Astrocyte (in vitro differentiated cells and primary cell): Measurements from ENCODE around the gene CD101. TPM values are rescaled to one million over a fixed set of nuclear protein-coding genes. Genes with fewer than 3 reads are reported as not detected.

Source experiments
- DNase-seq: peaks from one replicate; pipeline ENCODE4 v3.0.0-alpha.2; 2010; ENCODE audit warnings: low read depth
- FAIRE-seq: peaks from 2 replicates; lab custom pipeline; 2011; peaks lifted over from hg19 to GRCh38; lab: Jason Lieb, UNC
- H2AFZ ChIP-seq: 2 replicates; pipeline ENCODE4 v1.6.0; 2012; ENCODE audit warnings: low read depth, low read length, inconsistent platforms
- H3K27ac ChIP-seq: 2 replicates; pipeline ENCODE4 v1.5.1; 2011; ENCODE audit warnings: low read depth, low read length, inconsistent platforms
- H3K27me3 ChIP-seq: 2 replicates; pipeline ENCODE4 v1.6.0; 2011; ENCODE audit warnings: low read length, inconsistent platforms; ENCODE audit not compliant: insufficient read depth
- H3K36me3 ChIP-seq: 2 replicates; pipeline ENCODE4 v1.5.1; 2011; ENCODE audit warnings: low read length, inconsistent platforms; ENCODE audit not compliant: insufficient read depth
- H3K4me1 ChIP-seq: 2 replicates; pipeline ENCODE4 v1.5.1; 2011; ENCODE audit warnings: low read length, inconsistent platforms; ENCODE audit not compliant: insufficient read depth
- H3K4me2 ChIP-seq: 2 replicates; pipeline ENCODE4 v1.6.0; 2012; ENCODE audit warnings: low read length, inconsistent platforms
- H3K4me3 ChIP-seq: 2 replicates; pipeline ENCODE4 v1.5.1; 2011; ENCODE audit warnings: low read depth, mild to moderate bottlenecking, low read length, inconsistent platforms; ENCODE audit not compliant: insufficient read depth
- H3K79me2 ChIP-seq: 2 replicates; pipeline ENCODE4 v1.6.0; 2012; ENCODE audit warnings: mild to moderate bottlenecking, low read length, inconsistent platforms; ENCODE audit not compliant: insufficient read depth
- H3K9ac ChIP-seq: 2 replicates; pipeline ENCODE4 v1.6.0; 2012; ENCODE audit warnings: mild to moderate bottlenecking, low read length, inconsistent platforms
- H3K9me3 ChIP-seq: 2 replicates; pipeline ENCODE4 v1.5.1; 2012; ENCODE audit warnings: low read depth, mild to moderate bottlenecking, low read length, inconsistent platforms; ENCODE audit not compliant: insufficient read depth
- H4K20me1 ChIP-seq: 2 replicates; pipeline ENCODE4 v1.6.0; 2012; ENCODE audit warnings: low read length, inconsistent platforms; ENCODE audit not compliant: insufficient read depth
- H3K27ac Mint-ChIP-seq: one replicate; pipeline ENCODE4 v1.8.0; 2021; ENCODE audit warnings: mild to moderate bottlenecking, mixed read lengths; ENCODE audit not compliant: unreplicated experiment
- H3K27me3 Mint-ChIP-seq: one replicate; pipeline ENCODE4 v1.8.0; 2021; ENCODE audit warnings: low read depth, mixed read lengths; ENCODE audit not compliant: unreplicated experiment
- H3K36me3 Mint-ChIP-seq: one replicate; pipeline ENCODE4 v1.8.0; 2021; ENCODE audit warnings: low read depth, mixed read lengths; ENCODE audit not compliant: unreplicated experiment
- H3K4me1 Mint-ChIP-seq: one replicate; pipeline ENCODE4 v1.8.0; 2021; ENCODE audit warnings: low read depth, mixed read lengths; ENCODE audit not compliant: unreplicated experiment
- H3K4me3 Mint-ChIP-seq: one replicate; pipeline ENCODE4 v1.8.0; 2021; ENCODE audit warnings: mild to moderate bottlenecking, moderate library complexity, mixed read lengths; ENCODE audit not compliant: unreplicated experiment
- H3K9me3 Mint-ChIP-seq: one replicate; pipeline ENCODE4 v1.8.0; 2021; ENCODE audit warnings: mild to moderate bottlenecking, mixed read lengths; ENCODE audit not compliant: unreplicated experiment
- EZH2 ChIP-seq: IDR thresholded peaks from 2 replicates; pipeline ENCODE4 v1.6.1; 2012; ENCODE audit warnings: mild to moderate bottlenecking, low read length, inconsistent platforms; ENCODE audit not compliant: insufficient read depth
- total RNA-seq: library from RNA; stranded (reverse); gene quantifications from 2 replicates; pipeline ENCODE4 v1.2.1, GENCODE V29; 2021
- TF ChIP-seq, protein P1 (sequence below): IDR thresholded peaks from 2 replicates; pipeline ENCODE4 v1.5.1; 2011; ENCODE audit warnings: low read depth, mild to moderate bottlenecking, inconsistent platforms, low read length, moderate library complexity; ENCODE audit not compliant: insufficient read depth

CD101 gene
- total RNA-seq, 1 donor from 2014 or later = 1.6 TPM

DNA sequence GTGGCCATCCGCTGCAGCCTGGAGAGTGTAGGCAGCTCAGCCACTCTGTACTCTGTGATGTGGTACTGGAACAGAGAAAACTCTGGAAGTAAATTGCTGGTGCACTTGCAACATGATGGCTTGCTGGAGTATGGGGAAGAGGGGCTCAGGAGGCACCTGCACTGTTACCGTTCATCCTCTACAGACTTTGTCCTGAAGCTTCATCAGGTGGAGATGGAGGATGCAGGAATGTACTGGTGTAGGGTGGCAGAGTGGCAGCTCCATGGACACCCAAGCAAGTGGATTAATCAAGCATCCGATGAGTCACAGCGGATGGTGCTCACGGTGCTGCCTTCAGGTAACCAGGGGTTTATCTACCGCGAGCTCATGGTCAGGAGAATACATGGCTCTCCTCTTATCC is 24.0 kb downstream of the CD101 start:
- peaks cover 2% of the 10 kb centered on the region for H3K9me3 Mint-ChIP-seq
- Histone ChIP-seq H4K20me1 (no peaks in the 10 kb centered on the region), H3K79me2 (no peaks in the 10 kb centered on the region), H3K27me3 (no peaks in the 10 kb centered on the region), H3K4me2 (no peak overlapping the region), H3K36me3 (no peaks in the 10 kb centered on the region), H3K27ac (no peak overlapping the region), H2AFZ (no peak overlapping the region), H3K4me1 (no peaks in the 10 kb centered on the region), H3K9me3 (no peaks in the 10 kb centered on the region), H3K9ac (no peak overlapping the region), H3K4me3 (no peak overlapping the region)
- H3K4me1 Mint-ChIP-seq = peaks cover 8% of the 10 kb centered on the region
- FAIRE-seq (no peak), DNase-seq (no peak)
- no peak overlapping the region for H3K4me3 Mint-ChIP-seq
- no peak overlapping the region for H3K27ac Mint-ChIP-seq
- TF ChIP-seq EZH2 = no peak
- TF ChIP-seq, protein P1, sequence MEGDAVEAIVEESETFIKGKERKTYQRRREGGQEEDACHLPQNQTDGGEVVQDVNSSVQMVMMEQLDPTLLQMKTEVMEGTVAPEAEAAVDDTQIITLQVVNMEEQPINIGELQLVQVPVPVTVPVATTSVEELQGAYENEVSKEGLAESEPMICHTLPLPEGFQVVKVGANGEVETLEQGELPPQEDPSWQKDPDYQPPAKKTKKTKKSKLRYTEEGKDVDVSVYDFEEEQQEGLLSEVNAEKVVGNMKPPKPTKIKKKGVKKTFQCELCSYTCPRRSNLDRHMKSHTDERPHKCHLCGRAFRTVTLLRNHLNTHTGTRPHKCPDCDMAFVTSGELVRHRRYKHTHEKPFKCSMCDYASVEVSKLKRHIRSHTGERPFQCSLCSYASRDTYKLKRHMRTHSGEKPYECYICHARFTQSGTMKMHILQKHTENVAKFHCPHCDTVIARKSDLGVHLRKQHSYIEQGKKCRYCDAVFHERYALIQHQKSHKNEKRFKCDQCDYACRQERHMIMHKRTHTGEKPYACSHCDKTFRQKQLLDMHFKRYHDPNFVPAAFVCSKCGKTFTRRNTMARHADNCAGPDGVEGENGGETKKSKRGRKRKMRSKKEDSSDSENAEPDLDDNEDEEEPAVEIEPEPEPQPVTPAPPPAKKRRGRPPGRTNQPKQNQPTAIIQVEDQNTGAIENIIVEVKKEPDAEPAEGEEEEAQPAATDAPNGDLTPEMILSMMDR = no peak
- peaks cover 2% of the 10 kb centered on the region for H3K27me3 Mint-ChIP-seq
- H3K36me3 Mint-ChIP-seq = no peaks in the 10 kb centered on the region

DNA sequence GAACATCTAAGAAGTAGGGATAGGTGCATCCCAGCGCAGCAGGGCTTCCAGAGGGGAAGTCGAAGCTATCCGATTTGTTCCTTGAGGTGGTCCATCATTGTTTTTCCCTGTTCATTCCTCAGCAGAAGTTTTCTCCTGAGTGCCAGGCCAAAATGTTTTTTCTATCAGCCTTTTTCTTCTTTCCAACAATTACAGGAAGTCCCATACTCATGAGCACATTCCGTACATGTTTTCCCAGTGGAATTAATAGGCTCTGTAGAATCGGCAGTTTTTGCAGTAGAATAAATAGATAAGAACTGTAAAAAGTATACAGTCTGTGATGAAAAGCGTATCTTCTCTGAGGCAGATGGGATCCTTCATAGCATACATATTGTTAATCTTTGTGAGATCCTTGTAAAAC is 24.8 kb downstream of the CD101 start:
- no peak overlapping the region for H3K27ac Mint-ChIP-seq
- FAIRE-seq = no peak

DNA sequence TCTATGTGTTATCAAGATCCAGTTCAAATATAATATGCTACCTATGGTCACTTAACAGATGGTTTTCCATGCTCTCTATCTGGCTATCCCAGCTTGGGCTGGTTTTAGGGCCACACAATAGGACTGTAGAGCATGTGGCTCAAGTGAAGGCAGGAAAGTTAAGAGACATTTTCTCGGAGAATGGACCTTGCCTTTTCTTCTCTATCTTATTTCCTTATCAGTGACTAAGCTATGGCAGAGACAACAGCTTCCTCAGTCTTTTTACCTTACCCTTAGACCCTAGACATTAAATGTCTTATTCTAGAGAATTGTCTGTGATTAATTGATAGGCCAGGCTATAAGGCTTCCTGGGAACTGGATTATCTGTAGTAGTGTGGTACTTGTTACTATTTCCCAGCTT is 28.1 kb downstream of the CD101 start:
- Histone ChIP-seq H3K27me3 (no peaks in the 10 kb centered on the region), H3K9ac (no peak overlapping the region), H3K4me2 (no peak overlapping the region), H3K79me2 (no peaks in the 10 kb centered on the region), H3K36me3 (no peaks in the 10 kb centered on the region), H3K4me3 (no peak overlapping the region), H2AFZ (no peak overlapping the region), H3K4me1 (no peaks in the 10 kb centered on the region), H3K9me3 (no peaks in the 10 kb centered on the region), H4K20me1 (no peaks in the 10 kb centered on the region), H3K27ac (no peak overlapping the region)
- DNase-seq = no peak
- no peak overlapping the region for H3K27ac Mint-ChIP-seq
- TF ChIP-seq, protein P1 = no peak
- no peak for TF ChIP-seq EZH2
- H3K4me3 Mint-ChIP-seq = no peak overlapping the region
- FAIRE-seq = no peak
- peaks cover 2% of the 10 kb centered on the region for H3K27me3 Mint-ChIP-seq
- peaks cover 8% of the 10 kb centered on the region for H3K4me1 Mint-ChIP-seq
- peaks cover 7% of the 10 kb centered on the region for H3K36me3 Mint-ChIP-seq
- peaks cover 4% of the 10 kb centered on the region for H3K9me3 Mint-ChIP-seq

More for the DNA sequence above, 24.8 kb downstream of the CD101 start:
- Histone ChIP-seq H3K27ac (no peak overlapping the region), H3K79me2 (no peaks in the 10 kb centered on the region), H3K9ac (no peak overlapping the region), H3K4me1 (no peaks in the 10 kb centered on the region), H2AFZ (no peak overlapping the region), H3K4me2 (no peak overlapping the region), H3K4me3 (no peak overlapping the region), H3K9me3 (no peaks in the 10 kb centered on the region), H3K27me3 (no peaks in the 10 kb centered on the region), H4K20me1 (no peaks in the 10 kb centered on the region), H3K36me3 (no peaks in the 10 kb centered on the region)
- H3K9me3 Mint-ChIP-seq = peaks cover 2% of the 10 kb centered on the region
- H3K36me3 Mint-ChIP-seq = peaks cover 2% of the 10 kb centered on the region
- peaks cover 2% of the 10 kb centered on the region for H3K27me3 Mint-ChIP-seq
- peak; percentile 47 for DNase-seq
- no peak overlapping the region for H3K4me3 Mint-ChIP-seq
- TF ChIP-seq EZH2 = no peak
- TF ChIP-seq, protein P1 = no peak
- H3K4me1 Mint-ChIP-seq = peaks cover 8% of the 10 kb centered on the region
